D721Med (cell line): ENCODE results near the gene CCNQ.

ENCODE experiments used
- DNase-seq: peaks from one replicate; pipeline ENCODE4 v3.0.0; 2011; ENCODE audit warnings: low spot score; ENCODE audit not compliant: insufficient read length
- FAIRE-seq: peaks from 2 replicates; lab custom pipeline; 2011; peaks lifted over from hg19 to GRCh38; lab: Jason Lieb, UNC
- TF ChIP-seq, protein P1 (sequence below): IDR thresholded peaks from 2 replicates; pipeline ENCODE4 v1.5.1; 2012; ENCODE audit warnings: mild to moderate bottlenecking, control low read depth; ENCODE audit not compliant: insufficient read depth; ENCODE audit errors: missing control alignments

Gene CCNQ

GRCh38 chrX:153560000-153560399 is 38.9 kb downstream of the CCNQ start:
- TF ChIP-seq, protein P1, sequence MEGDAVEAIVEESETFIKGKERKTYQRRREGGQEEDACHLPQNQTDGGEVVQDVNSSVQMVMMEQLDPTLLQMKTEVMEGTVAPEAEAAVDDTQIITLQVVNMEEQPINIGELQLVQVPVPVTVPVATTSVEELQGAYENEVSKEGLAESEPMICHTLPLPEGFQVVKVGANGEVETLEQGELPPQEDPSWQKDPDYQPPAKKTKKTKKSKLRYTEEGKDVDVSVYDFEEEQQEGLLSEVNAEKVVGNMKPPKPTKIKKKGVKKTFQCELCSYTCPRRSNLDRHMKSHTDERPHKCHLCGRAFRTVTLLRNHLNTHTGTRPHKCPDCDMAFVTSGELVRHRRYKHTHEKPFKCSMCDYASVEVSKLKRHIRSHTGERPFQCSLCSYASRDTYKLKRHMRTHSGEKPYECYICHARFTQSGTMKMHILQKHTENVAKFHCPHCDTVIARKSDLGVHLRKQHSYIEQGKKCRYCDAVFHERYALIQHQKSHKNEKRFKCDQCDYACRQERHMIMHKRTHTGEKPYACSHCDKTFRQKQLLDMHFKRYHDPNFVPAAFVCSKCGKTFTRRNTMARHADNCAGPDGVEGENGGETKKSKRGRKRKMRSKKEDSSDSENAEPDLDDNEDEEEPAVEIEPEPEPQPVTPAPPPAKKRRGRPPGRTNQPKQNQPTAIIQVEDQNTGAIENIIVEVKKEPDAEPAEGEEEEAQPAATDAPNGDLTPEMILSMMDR = no peak
- FAIRE-seq (no peak), DNase-seq (no peak)

DNA sequence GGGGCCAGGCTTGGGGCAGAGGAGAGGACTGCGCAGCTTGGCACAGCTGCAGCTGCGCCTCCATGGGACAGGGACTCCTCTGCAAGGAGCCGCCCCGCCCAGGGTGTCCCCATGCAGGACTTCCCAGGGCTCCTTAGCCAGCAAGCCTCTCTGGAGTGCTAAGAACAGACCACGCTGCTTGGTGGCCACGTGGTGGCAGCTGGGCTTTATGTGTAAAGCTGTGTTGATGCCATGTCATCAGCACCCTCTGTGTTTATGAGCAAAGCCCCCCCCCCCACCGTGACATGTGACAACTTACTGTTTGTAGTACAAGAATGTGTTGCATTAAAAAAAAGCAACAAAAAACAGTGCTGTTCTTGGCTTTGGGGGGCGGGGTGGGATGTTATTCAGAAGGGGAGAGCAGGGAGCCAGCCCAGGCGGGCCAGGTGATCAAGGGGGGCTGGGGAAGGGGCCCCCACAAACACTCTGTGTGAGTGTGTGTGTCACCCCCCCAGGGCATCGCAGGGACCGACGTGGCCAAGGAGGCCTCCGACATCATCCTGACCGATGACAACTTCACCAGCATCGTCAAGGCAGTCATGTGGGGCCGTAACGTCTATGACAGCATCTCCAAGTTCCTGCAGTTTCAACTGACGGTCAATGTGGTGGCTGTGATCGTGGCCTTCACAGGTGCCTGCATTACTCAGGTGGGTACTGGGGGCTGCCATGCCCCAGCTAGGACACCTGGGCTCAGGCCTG is 41.2 kb downstream of the CCNQ start:
- FAIRE-seq (no peak), DNase-seq (no peak)
- TF ChIP-seq, protein P1 = peak; percentile 5

DNA sequence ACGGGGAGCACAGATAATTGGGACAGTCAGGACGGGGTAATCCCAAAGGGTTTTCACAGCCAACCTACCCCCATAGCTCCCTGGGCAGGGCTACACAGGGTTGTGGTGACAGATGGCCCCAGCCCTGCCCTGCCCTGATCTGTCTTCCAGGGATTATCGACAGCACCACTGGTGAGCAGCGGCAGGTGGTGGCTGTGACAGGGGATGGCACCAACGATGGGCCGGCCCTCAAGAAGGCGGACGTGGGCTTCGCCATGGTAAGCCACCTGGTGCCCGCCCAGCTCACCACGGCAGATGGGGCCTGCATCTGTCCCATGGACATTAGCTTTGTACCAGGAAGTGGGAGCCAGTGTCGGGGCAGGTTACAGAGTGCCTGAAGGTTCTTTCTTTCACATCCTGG is 42.2 kb downstream of the CCNQ start:
- DNase-seq (peak; percentile 60), FAIRE-seq (no peak)
- TF ChIP-seq, protein P1 = no peak

DNA sequence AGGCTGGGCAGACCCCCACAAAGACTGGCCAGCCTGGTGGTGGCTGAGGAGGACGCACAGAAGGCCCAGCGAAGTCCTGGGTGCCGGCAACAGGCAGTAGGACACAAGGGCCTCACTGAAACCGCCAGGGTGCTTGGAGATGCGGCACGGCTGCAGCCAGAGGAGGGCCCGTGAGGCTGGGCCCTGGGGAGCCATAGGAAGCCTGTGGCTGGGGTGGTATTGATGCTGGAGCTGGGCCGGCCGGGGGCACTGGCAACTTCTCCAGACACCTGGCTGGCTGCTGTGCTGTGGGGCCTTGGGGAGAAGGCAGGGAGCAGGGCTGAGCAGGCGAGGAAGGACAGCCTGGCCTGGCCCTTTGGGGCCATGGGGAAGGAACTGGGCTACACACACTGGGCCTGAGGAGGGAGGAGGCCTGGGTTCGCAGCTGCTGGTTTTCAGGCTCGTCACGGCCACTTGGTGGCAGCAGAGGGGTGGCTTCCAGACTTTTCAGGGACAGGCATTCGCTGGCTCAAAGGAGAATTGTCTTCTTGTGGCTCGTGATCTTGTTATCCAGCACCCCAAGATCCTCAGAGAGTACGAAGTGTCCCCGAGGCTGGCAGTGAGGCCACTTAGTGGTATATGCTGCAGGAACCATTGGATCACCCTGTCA is 44.3 kb downstream of the CCNQ start:
- FAIRE-seq = no peak

DNA sequence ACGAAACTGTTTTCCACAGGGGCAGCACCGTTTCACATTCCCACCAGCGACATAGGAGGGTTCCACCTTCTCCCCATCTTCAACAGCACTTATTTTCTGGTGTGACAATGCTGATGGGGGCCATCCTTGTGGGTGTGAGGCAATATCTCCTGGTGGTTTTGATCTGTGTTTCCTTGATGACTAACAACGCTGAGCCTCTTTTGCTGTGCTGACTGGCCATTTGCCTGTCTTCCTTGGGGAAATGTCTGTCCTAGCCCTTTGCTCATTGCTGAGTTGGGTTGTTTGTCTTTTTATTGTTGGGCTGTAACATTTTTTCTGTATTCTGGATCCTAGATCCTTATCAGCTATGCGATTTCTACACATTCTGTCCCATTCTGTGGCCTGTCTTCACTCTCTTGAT is 47.8 kb downstream of the CCNQ start:
- FAIRE-seq (no peak), DNase-seq (no peak)
- TF ChIP-seq, protein P1 = no peak

More for the DNA sequence above, 44.3 kb downstream of the CCNQ start:
- TF ChIP-seq, protein P1 = peak; percentile 58
- DNase-seq = peak; percentile 62

GRCh38 chrX:153549807-153550206 is 49.1 kb downstream of the CCNQ start:
- DNase-seq (no peak), FAIRE-seq (no peak)
- TF ChIP-seq, protein P1 = no peak

DNA sequence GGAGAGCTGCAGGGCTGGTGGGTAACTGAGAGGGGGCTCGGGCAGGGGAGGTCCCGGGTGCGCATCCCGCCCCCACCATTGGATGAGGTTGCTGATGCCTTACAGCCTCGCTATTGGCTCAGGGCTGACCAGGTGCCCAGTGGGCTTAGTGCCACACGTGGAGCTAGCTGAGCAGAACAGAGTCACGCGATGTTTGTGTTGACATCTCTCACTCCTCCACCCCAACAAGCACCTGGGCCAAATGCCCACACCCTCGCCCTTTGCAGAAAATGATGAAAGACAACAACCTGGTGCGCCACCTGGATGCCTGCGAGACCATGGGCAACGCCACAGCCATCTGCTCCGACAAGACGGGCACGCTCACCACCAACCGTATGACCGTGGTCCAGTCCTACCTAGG is 49.7 kb downstream of the CCNQ start:
- TF ChIP-seq, protein P1 = no peak
- DNase-seq = no peak
- FAIRE-seq = no peak
